ENCODE results near the gene CCR6.
"Not testable (repeated sequence)": the region's sequence is repeated elsewhere in the genome, so short reads cannot be mapped to it uniquely, and the experiment has no call there.

The CCR6 gene

DNA sequence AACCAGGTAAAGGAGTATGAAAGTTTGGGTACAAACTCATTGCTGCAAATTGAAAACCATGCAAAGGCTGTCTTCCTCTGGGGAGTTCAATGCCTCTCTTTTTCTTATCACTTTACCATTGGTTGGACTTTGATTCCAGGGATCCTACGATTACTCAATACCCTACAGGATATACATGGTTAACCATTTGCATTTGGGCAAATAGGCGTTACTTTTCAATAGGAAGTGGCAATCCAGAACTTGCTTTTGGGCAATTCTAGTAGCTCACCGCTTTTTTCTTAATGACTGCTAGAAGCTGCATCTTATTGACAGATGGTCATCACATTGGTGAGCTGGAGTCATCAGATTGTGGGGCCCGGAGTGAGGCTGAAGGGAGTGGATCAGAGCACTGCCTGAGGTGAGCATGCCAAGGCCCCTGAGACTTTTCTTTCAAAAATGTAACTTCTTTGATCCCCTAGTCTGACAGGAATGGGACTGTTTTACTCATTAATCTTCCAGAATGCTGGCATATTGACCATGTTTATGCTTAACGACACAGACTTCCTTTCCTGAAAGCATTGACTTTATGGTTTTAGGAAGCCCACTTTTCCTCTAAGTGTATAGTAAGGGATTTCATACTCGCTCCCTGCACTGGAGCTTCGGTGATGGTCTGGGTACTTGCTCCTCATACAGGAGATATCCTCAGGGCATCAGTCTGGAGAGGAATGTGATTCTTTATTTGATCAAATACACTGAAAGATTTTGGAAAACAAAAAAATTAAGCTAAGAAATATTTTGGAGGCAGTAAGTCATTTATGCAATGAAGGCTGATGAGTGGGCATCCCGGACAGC is at the start of gene CCR6:
TSS of gene CCR6 (plus strand) at position 270 of the 831 bp plus-strand sequence. CDS start 13,039 bp downstream, outside the sequence.
- DNase-seq, result no peak

DNA sequence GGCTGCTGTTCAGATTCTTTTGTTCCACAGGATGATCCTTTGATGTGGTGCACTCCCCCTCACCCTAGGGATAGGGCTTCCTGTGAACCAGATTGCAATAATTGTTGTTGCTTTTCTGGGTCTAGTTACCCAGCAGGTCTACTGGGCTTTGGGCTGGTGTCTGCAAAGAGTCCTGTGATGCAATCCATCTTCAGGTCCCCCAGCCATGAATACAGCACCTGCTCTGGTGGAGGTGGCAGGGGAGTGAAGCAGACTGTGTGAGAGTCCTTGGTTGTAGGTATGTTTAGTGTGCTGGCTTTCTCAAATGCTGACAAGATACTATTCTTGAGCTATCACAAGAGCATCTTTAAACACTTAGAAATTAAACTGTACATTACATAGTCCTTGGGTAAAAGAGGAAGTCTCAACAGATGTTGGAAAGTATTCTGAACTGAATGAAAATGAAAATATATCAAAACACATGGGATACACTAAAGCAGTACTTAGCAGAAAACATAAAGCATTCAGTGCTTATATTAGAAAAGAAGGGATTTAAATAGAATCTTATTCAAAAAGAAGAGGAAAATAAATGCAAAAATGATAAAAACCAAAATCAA is 49.1 kb upstream of the CCR6 start:
- no peak for DNase-seq

DNA sequence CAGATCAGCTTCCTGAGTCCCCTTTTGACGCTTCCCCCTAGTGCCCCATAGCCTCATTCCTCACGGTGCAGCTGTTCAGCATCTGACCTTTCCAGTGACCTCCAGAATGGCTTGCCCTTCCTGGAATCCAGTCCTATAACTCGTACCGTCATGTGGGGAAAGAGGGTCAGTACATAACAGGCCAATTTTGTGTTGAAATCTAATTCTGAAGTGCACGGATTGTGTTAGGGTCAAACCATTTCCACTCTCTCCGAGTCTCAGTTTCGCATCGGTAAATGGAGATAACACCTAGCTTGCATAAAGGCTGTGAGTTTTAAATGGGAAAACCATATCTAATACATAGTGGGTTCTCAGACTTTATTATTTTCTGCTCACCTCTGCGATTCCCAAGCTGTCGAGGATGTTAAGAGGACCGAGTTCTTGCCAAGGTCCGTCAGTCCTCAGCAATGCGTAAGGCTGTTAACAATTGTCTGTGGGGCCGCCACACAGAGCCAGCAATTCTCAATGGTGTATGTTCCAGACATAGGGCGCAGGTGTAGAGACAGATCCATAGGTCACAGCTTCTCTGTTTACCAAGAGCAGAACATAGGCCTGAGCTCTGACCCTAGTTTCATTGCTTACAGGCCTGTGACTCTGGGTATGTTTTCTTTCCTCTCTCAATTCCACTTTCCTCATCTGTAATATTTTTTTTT is 45.5 kb upstream of the CCR6 start:
- DNase-seq, result no peak

DNA sequence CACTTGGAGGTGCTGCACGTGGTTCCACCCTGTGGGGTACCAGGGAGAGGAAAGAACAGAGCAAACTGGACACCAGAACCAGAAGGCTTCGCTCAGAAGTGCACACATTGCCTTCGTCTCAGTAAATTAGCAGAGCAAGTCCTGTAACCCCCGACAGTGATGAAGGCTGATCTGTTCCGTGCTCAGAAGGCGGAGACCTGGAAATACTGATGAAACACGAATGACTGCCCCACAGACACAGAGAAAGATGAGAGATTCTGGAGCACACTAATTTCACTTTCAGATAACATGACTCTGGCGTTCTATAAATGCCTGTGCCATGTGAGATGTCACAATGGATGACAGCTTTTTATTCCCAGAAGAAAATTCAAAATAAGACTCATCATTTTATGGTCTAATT is 44.2 kb upstream of the CCR6 start:
- DNase-seq, result peak; percentile 20

DNA sequence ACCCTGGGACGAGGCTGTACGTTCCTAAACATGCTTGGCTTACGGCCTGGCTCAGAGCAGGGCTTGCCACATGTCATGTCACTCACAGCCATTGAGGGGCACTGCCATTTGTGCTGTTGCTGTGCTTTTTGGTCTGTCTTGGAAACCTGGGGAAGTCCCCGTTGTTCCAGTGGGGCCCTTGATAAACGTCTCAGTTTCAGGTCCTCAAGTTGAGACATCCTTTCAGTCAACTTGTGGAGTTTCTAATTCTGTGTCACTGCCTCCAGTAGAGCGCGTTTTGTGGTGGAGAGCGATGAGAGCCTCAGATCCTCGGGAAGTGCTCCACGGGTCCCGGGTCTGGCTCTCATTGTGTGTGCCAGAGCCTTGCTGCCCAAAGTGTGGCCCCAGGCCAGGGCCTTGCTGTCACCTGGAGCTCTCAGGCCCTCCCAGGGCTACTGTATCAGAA is 43.0 kb upstream of the CCR6 start:
- peak; percentile 79 for DNase-seq

DNA sequence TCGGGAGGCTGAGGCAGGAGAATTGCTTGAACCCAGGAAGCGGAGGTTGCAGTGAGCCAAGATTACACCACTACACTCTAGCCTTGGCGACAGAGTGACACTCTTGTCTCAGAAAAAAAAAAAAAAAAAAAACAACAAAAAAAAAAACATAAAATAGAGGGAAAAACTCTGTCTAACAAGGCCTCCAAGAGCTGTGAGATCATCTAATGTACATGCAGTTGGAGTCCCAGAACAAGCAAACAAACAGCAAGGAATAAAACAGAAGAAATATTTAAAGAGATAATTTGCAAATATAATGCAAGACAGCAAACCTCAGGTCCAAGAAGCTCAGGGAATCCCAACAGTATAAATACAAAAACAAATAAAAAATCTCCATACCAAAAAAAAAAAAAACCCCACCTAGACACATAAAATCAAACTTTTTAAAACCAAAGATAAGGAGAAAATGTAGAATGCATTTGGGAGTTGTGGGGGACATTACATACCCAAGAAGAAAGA is 35.0 kb upstream of the CCR6 start:
- DNase-seq, result no peak

DNA sequence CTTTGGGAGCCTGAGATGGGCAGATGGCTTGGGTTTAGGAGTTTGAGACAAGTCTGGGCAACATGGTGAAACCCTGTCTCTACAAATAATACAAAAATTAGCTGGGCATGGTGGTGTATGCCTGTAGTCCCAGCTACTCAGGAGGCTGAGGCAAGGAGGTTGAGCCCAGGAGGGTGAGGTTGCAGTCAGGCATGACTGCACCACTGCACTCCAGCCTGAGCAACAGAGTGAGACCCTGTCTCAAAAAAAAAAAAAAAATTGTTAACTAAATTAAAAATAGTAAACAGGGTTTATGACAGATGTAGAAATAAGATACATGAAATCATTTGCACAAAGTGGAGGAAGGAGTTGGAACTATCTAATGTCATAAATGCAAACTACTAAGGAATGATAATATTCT is 34.2 kb upstream of the CCR6 start:
- not testable (repeated sequence) for DNase-seq

DNA sequence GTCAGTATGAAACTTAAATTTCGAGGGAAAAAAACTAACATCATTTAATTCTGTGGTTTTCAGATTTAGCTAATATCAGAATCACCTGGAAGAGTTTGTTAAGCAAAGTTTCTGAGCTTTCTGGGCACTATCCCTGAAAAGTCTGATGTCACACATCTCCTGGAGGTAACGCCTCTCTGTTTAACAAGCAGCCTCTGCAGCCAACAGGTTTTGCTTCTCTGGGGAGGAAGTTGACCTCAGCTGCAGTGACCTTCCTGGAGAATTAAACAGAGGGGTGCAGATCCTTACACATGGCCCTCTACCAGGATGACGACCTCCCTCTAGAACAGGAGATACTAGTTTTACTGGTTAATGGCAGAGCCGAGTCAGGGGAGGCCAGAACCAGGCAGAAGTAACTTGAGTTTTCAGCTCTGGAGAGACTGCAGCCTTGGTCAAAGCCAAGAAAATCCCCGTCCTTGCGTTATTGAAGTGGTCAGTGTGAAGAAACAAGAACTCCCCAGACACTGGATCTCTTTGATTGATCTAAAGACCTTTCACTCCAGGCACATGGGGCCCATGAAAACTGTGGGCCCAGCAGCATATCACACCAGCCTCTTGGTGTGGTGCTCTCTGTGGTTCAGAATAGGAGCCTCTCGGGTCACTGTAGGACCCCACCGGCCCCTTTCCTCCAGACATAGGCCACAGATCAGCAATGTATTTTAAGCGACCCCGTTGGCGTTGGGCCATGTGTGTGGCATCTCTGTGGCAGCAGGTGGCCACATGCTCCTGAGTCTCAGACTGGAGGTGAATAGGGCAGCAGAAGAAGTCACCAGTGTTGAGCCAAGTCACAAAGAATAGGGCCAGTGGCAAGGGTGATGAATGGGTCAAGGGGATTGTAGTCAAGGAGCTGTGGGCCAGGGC is 33.4 kb upstream of the CCR6 start:
- no peak for DNase-seq

DNA sequence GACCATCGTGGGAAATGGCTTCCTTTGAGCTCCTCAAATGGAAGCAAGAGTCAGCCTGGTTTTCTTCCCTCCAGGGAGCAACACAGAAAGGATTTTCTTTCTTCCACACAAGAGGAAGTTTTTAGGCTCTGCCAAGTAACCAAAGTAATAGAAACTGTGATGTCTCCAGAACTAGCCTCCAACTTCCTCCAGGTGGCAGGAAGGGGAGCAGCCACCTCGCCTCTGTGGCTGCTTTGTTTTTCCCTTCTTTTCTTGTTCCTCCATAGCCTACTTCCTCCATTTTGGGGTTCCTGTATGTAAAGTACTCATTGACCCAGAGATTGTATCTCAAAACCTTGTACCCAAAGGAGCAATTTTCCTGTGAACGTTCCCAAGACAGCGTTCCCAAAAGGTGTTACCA is 32.7 kb upstream of the CCR6 start:
- no peak for DNase-seq

DNA sequence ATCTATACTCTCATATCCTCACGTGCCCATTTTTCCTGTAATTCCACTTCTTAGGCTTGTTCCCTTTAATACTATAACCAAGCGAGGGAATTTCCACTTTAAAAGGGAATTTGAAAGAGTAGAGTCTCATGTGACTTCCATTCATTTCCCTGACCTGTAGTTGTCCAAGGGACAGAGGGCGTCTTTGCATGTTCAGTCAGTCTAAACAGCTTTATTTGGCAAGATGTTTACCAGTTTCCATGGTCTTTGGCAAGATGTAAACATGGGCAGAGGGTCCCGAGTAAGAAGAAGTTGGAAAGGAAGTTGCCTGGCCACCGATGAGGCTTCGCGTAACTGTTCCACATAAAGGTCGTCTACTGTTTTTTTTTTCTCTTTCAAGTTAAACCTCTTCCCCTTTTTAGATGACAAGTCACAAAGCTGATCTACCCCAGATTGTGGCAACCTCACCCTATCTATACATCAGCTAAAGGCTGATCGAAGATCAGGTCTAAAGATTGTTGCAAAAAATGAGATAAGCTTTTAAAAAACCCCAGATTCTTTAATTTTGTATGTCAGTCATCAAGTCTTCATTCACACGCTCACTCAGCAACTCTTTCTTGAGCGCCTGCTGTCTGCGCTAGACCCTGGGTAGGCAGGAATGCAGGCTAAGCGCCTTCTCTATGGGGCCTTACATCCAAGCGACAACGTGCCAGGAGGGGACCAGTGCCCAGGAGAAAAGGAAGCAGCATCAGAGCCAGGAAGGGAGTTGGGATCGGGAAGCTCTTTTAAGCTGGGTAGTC is 31.7 kb upstream of the CCR6 start:
- no peak for DNase-seq

DNA sequence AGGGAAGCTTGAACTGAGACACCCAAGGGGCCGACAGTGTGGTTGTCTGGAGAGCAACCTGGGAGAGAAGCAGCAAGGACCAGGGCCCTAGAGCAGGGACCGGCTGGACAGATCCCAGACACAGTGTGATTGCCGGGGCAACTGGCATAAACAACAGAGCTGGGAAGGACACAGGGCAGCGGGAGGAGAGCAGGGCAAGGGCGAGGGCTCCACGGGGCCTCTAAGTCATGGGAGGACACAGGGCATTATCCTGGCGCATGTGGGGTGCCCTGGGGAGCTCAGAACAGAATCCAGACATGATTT is 31.1 kb upstream of the CCR6 start:
- no peak for DNase-seq

DNA sequence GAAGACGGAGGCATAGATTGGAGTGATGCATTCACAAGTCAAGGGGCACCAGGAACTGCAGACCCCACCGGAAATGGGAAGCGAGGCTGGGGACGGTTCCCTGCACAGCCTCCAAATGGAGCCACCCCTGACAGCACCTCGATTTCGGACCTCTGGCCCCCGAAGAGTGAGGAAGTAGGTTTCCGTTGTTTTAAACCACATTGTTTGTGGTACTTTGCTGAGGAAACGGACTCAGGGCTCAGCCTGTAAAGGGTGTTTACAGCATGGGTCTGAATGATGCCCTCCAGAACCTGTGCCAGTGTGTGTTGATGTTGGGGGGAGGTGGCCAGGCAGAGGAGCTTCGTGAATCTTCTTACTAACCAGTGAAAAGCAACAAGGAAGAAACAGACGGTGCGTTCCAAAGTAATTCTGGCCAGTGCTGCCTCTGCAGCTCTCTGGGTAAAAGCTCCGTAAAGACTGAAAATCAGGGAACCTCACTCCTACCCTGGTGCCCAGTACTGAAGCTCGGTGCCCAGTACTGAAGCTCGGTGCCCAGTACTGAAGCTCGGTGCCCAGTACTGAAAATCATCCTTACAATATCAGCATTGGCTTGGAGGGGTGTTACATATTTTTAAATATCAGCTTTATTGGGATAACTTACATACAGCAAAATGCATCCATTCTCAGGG is 30.1 kb upstream of the CCR6 start:
- no peak for DNase-seq

DNA sequence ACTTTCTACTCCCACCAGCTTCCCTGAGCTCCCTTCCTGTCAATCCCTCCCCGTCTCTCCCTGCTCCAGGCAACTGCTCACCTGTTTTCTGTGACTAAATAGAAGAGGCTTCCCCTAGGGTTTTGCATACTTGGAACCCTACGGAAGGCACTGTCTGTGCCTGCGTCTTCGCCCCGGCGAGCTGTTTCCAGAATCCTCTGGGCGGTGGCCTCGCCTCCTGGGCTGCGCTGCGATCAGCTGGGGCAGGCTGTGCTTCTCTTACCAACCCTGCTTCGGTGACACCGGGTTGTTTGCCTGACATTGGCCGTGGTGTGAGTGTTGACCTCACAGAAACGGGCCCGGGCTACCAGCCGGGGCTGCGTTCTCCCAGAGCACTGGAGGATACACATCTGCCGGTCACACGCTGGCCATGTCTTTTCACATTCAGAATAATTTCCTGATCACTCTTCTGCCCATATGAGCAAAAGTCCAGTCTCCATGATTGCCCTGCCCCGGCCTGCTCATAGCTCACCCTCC is 29.4 kb upstream of the CCR6 start:
- no peak for DNase-seq

DNA sequence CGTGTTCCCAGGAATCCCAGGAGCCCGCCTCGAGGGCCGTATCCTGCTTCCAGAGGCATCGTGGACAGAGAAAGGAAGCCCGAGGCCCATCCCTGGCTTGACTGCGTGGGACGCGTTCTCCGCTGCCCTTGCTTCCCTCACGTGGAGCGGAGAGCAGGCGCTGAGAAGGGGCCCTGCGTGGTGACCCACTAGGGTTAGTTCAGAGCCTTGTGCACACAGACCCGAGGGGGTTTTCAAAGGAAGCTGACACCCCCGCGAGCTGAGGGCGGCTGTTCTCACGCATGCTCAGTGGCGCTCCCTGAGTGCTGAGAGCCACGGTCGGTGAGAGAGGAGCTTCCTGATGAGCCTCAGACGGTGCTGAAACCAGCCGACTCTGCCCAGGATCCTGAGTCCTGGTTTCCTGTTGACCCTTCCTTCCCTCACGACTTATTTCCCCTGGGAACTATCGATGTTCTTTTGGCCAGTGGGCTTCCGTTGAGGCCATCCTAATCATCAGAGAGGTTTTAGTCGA is 28.9 kb upstream of the CCR6 start:
- DNase-seq, result peak; percentile 82

DNA sequence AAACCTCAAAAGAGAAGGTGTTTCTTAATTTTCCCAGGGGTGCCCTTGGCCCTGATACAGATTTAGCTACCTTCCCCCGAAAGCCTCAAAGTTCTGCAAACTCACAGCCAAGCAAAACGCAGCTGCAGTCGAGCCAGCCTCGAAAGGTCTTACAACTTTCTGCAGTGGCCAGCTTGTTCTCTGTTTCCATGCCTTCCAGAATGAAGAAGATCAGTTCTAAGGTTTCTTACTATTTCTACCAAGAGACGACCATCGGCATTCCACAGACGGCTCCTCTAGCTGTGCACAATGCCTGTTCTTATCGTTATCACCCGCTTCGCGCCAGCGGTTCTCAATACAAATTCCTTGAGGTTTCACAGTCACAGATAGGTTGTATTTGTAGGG is 28.5 kb upstream of the CCR6 start:
- no peak for DNase-seq

DNA sequence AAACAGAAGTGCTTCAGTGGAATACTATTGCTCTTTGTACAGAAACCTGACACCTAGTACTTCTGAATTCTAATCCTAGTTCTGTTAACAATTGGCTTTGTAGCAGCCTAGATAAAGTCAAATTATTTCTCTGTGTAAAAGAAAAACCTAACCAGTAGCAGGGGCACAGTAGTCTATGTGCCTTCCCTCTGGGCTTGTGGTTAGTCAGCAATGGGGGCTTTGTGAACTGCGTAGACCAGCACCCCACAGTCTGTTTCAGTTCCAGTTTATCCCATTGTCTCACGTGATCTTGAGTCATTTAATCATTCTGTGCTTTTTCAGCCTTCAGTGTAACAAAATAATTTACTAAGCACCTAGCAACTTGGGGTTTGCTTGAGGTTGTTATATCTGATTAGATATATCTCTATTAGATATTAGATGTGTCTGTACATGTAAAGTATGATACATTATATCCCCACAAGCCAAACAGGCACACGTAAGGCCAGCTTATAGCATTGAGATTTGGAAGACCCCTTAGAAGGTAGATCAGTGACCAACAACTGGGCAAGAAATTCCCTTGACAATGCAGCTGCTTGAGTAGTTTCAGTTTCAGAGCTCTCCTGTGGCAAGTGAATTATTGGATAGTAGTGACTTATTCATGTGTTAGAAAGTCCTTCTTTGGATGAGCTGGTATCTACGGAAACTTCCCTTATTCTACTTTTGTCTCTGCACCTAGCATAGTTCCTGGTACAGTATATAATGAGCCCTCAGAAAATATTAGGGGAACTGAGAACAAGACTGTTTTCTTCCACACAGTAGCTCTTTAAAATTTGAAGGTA is 27.9 kb upstream of the CCR6 start:
- peak; percentile 26 for DNase-seq

DNA sequence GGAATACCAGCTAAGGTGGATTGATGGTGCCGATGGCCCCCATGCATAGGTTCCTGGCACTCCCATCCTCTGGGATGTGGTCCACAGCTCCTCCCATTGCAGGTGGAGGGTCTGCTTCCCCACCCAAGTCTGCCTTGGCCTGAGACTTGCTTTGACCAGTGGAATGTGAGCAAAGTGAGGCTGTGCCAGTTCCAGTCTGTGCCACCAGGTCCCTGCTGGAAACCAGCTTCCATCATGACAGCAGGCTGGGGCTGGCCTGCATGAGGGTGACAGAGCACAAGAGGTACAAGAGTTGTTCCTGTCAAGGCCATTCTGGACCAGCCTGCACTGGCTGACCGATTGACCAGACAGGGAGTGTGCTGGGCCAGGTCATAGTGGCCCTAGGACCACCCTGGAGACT is 27.0 kb upstream of the CCR6 start:
- DNase-seq, result no peak

DNA sequence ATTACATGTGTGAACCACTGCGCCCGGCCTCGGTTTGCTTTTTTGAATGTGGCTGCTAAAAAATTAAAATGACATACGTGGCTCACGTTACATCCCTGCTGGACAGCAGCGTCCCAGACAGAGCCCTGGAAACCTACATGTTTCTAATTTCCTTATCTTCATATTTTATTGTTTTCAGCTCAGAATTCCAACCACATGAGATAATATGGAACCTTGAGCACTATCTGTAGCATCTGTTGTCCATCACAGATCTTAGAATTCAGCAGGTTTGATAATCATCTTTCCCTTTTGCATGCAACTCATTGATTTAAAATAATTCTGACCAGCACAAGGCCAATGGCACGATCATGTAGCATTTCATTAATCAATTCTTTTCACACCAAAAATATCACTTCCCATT is 25.9 kb upstream of the CCR6 start:
- DNase-seq, result no peak

DNA sequence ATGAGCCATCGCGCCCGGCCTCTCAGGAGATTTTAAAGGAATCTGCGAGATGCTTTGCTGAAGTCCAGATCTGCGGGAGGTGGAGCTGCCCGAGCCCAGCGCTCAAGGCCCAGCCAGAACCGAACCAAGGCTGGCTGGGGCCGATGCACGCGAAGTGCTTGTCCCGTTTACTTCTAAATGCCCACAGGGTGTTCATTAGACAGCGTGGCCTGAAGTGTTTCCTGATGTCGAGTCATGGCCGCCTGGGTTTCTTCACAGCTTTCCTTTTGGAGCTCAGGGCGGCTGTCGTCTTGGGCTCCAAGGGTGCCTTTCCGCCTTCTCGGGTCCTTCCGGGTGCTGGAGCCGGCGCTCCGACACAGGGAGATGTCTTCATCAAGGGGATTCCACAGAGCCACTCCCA is 25.1 kb upstream of the CCR6 start:
- DNase-seq, result no peak

DNA sequence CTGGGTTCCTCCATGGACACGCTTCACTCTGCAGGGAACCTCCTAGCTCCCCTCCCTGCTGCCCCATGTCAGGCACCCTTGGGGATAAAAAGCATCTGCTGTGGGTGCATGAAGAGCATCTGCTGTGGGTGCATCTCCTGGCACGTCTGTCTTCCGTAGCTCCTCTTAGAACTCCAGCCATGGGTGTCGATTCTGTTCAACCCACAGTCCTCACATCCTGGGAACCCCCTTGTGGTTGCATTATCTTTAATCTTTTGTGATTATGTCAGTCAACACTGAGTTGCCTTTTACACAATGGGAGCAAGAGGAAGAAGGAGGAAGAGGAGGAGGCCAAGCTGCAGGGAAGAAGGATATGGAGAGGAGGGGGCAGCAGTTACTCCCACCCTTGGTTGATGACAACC is 24.1 kb upstream of the CCR6 start:
- no peak for DNase-seq

Measured in stimulated activated naive CD4-positive, alpha-beta T cell treated with Interleukin-2 at 50 U/mL for 16 hours (primary cell).